HG03354 (cell line): Measurements from ENCODE around the gene DCHS2.

Source experiments
- ATAC-seq: cut with Tn5 transposase; IDR thresholded peaks from one replicate; pipeline ENCODE4 v1.9.1; 2021; ENCODE audit warnings: mild to moderate bottlenecking; ENCODE audit not compliant: unreplicated experiment, poor library complexity, severe bottlenecking

The DCHS2 gene

GRCh38 chr4:154414371-154414770, 77.2 kb downstream of the DCHS2 start:
- no peak for ATAC-seq

- ATAC-seq, result no peak
These were observed 84.2 kb downstream of the DCHS2 start for GRCh38 chr4:154407443-154407842.

- no peak for ATAC-seq
These were observed 85.4 kb downstream of the DCHS2 start for GRCh38 chr4:154406018-154406795.

GRCh38 chr4:154399259-154399974, 92.2 kb downstream of the DCHS2 start:
- no peak for ATAC-seq

- ATAC-seq, result no peak
These were observed 101.3 kb downstream of the DCHS2 start for GRCh38 chr4:154390324-154390723.

- no peak for ATAC-seq
These were observed 102.5 kb downstream of the DCHS2 start for GRCh38 chr4:154389148-154389547.

- ATAC-seq, result no peak
These were observed 107.6 kb downstream of the DCHS2 start for GRCh38 chr4:154384012-154384411.

- ATAC-seq, result no peak
These were observed 115.1 kb downstream of the DCHS2 start for GRCh38 chr4:154376486-154376885.

- peak; percentile 75 for ATAC-seq
These were observed 123.5 kb downstream of the DCHS2 start for GRCh38 chr4:154368060-154368459.

- peak; percentile 39 for ATAC-seq
These were observed 123.9 kb downstream of the DCHS2 start for GRCh38 chr4:154367659-154368058.

- ATAC-seq, result no peak
These were observed 124.6 kb downstream of the DCHS2 start for GRCh38 chr4:154366956-154367355.

- ATAC-seq, result no peak
These were observed 127.3 kb downstream of the DCHS2 start for GRCh38 chr4:154364066-154364845.

- peak; percentile 62 for ATAC-seq
These were observed 130.1 kb downstream of the DCHS2 start for GRCh38 chr4:154361450-154361849.

- no peak for ATAC-seq
These were observed 131.1 kb downstream of the DCHS2 start for GRCh38 chr4:154360491-154360890.

GRCh38 chr4:154354883-154355282, 136.7 kb downstream of the DCHS2 start:
- ATAC-seq, result no peak

- ATAC-seq, result peak; percentile 55
These were observed 141.8 kb downstream of the DCHS2 start for GRCh38 chr4:154349829-154350228.

- no peak for ATAC-seq
These were observed 142.9 kb downstream of the DCHS2 start for GRCh38 chr4:154348657-154349056.

- no peak for ATAC-seq
These were observed 146.2 kb downstream of the DCHS2 start for GRCh38 chr4:154345359-154345758.

- peak; percentile 66 for ATAC-seq
These were observed 146.9 kb downstream of the DCHS2 start for GRCh38 chr4:154344686-154345085.

GRCh38 chr4:154343651-154344050, 147.9 kb downstream of the DCHS2 start:
- no peak for ATAC-seq
